Ectodermal cell (in vitro differentiated cells): ENCODE data around the gene SHISA2.

ENCODE experiments used
- H3K27ac ChIP-seq: 2 replicates; pipeline ENCODE4 v1.7.0; 2013; ENCODE audit warnings: mild to moderate bottlenecking, low read depth, low read length; ENCODE audit not compliant: insufficient read depth, poor library complexity, severe bottlenecking
- H3K27me3 ChIP-seq: 2 replicates; pipeline ENCODE4 v1.7.0; 2013; ENCODE audit warnings: mild to moderate bottlenecking, low read length; ENCODE audit not compliant: insufficient read depth, control insufficient read depth, poor library complexity, severe bottlenecking
- H3K36me3 ChIP-seq: one replicate; pipeline ENCODE4 v1.7.0; 2013; ENCODE audit warnings: low read length; ENCODE audit not compliant: control insufficient read depth, insufficient read depth
- H3K4me1 ChIP-seq: one replicate; pipeline ENCODE4 v1.7.0; 2013; ENCODE audit warnings: low read length; ENCODE audit not compliant: control insufficient read depth, insufficient read depth
- H3K4me3 ChIP-seq: 2 replicates; pipeline ENCODE4 v1.7.0; 2013; ENCODE audit warnings: low read depth, low read length, control low read depth; ENCODE audit not compliant: insufficient read depth
- H3K9me3 ChIP-seq: 2 replicates; pipeline ENCODE4 v1.7.0; 2013; ENCODE audit warnings: mild to moderate bottlenecking, low read length, moderate library complexity; ENCODE audit not compliant: control insufficient read depth
- WGBS, 2 experiments: methylation state at CpG; one replicate each; pipeline ENCODE4 v1.1.7; 2013; ENCODE audit warnings: missing lambda C conversion rate in 2 of 2; 5-methylcytosine and 5-hydroxymethylcytosine counted together

The SHISA2 gene

DNA sequence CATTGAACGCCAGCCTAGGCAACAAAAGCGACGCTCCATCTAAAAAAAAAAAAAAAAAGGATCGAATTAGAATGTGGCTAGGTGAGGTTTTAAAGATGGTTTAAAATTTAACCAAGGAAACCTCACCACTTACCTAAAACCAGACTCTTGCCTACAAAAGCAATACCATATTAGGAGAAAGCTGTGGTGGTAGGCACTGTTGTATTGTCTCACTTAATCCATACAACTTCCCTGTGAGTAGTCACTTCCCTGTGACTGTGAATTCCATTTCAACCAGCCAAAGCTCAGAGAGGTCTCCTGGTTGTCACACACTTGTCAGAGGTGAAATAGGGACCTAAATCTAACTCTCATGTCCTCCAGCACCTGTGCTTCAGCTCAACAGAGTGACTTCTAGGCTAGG is 15.4 kb downstream of the SHISA2 start:
- no peaks in the 10 kb centered on the region for H3K4me1 ChIP-seq
- no peaks in the 10 kb centered on the region for H3K9me3 ChIP-seq
- no peaks in the 10 kb centered on the region for H3K36me3 ChIP-seq
- WGBS, 2 experiments: 76 to 82% methylated on average over 3 of the region's 4 CpGs
- H3K4me3 ChIP-seq: no peak overlapping the region
- H3K27me3 ChIP-seq: no peaks in the 10 kb centered on the region
- H3K27ac ChIP-seq: no peak overlapping the region

DNA sequence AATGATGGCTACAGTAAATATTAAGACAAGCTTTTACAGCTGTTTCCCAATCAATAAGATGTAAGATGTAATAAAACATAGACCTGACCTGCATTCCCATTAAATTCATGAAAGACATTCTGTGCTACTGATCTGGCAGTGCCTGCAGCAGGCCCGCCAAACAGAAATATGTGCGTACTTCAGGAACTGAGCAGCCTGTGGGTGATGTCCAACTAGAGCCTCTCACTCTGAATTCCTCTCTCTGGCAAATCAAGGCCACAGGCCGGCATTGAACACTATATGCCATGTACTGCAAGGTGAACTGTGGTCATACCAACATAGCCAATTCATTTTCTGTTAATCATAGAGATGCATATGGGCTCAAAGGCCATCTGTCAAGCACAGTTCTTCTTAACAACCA is 17.8 kb downstream of the SHISA2 start:
- no peaks in the 10 kb centered on the region for H3K4me1 ChIP-seq
- no peaks in the 10 kb centered on the region for H3K9me3 ChIP-seq
- H3K36me3 ChIP-seq: no peaks in the 10 kb centered on the region
- H3K4me3 ChIP-seq: no peak overlapping the region
- no peak overlapping the region for H3K27ac ChIP-seq
- WGBS, 2 experiments: 94% methylated on average over 3 of the region's 3 CpGs
- H3K27me3 ChIP-seq: no peaks in the 10 kb centered on the region

DNA sequence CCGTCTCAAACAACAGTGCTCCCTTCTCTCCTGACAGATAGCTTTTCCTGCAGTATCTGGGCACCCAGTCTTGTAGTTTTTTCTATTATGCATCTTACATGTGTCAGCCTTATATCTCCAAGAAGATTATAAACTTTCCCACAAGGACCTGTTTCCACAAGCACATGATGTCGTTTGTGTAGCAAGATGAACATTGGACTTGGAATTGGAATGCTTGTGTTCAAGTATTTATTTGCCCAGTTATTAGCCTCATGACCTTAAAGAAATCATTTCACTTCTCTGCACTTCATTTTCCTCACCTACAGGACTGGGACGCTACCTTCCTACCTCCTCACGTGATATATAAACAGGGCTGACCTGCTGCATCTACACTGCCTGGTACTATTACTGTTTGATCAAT is 21.5 kb downstream of the SHISA2 start:
- no peaks in the 10 kb centered on the region for H3K36me3 ChIP-seq
- 92 to 95% methylated on average over 3 to 4 of the region's 4 CpGs for WGBS, 2 experiments
- no peak overlapping the region for H3K4me3 ChIP-seq
- no peak overlapping the region for H3K27ac ChIP-seq
- H3K9me3 ChIP-seq: no peaks in the 10 kb centered on the region
- H3K4me1 ChIP-seq: peaks cover 8% of the 10 kb centered on the region
- H3K27me3 ChIP-seq: no peaks in the 10 kb centered on the region

DNA sequence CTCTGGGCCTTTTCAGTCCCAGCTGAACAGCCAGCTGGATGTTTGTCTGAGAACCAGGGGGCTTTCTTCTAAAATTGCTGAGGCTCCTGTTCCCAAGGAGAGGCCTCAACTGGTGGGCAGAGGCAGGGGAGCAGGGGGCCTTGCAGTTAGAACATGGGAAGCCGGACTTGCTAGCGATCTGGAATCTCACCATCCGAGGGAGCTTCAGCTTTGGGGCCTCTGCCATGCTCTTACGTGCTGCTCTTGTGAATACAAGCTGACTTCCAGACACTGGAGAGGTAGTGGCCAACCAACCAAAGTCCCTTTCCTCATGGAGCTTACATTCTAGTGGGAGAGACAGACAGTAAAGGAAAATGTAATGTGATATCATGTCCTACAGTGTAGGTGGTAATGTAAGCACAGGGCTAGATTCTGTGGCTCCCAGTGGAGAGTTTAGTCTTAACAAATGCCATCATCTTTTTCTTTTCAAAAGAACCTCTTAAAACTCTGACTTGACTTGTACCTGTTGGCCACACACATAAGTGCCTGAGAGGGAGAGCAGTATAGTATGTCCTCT is 22.2 kb downstream of the SHISA2 start:
- H3K27me3 ChIP-seq: no peaks in the 10 kb centered on the region
- no peaks in the 10 kb centered on the region for H3K9me3 ChIP-seq
- H3K36me3 ChIP-seq: no peaks in the 10 kb centered on the region
- H3K27ac ChIP-seq: no peak overlapping the region
- peaks cover 11% of the 10 kb centered on the region for H3K4me1 ChIP-seq
- H3K4me3 ChIP-seq: no peak overlapping the region
- WGBS, 2 experiments: 91 to 96% methylated on average over 4 of the region's 4 CpGs

DNA sequence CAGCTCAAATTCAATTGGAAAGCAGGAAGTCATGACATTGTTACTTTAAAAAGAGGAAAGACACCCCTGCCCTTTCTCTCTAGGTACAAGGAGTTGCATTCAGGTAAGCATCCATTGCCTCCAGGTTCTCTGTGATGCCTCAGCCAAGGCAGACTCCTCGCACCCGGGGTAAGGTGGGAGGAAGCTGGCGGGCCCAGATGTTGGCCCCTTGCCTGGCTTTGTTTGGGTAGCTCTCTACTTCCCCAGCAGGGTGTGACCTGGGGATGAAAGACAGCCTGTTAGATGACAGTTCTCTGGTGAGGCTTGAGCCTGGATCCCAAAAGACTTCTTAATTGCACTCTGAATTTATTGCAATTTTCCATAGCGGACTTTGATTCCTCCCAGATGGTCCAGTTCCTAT is 25.6 kb downstream of the SHISA2 start:
- 89 to 91% methylated on average over 4 of the region's 4 CpGs for WGBS, 2 experiments
- Histone ChIP-seq H3K36me3 (no peaks in the 10 kb centered on the region), H3K4me3 (no peak overlapping the region), H3K9me3 (no peaks in the 10 kb centered on the region), H3K27me3 (no peaks in the 10 kb centered on the region), H3K4me1 (peaks cover 11% of the 10 kb centered on the region), H3K27ac (no peak overlapping the region)

DNA sequence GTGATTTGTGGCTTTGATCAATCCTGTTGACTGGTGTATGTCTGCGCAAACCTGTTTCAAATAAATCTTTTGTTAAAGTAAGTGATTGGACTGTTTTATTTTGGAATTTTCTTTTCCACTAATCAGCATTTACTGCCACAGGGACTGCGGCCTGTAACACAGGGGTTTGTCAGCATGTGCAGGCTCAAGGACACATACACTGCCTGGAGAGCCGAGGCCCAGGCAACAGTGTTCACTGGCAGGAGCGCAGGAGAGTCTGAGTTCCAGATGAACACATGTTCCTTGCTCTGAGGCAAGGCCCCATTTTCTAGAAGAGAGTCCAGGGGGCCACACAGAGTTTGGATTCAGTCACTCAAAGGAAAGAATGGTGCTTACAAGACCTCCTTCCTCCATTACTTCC is 26.0 kb downstream of the SHISA2 start:
- no peak overlapping the region for H3K27ac ChIP-seq
- WGBS, 2 experiments: 94 to 97% methylated on average over 4 of the region's 4 CpGs

DNA sequence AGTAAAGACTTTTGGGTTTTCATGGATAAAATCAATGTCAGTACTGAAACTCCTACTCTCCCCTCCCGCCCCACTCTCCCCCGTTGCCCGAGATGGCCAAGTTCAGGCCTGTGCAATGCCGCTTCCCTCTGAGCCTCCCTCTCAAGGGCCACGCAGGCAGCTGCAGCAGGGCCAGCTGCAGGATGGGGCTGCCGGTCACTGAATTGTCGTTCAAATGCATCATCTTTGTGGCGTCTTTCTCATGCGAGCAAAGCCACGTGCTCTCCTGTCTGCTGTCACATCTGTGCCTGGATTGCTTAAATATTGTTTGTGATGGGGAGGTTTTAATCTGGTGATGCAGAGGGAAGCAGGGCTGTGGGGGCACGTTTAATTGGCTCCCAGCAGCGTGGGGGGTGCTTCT is 26.6 kb downstream of the SHISA2 start:
- Histone ChIP-seq H3K9me3 (no peaks in the 10 kb centered on the region), H3K27me3 (no peaks in the 10 kb centered on the region), H3K4me1 (peaks cover 11% of the 10 kb centered on the region), H3K27ac (no peak overlapping the region), H3K36me3 (no peaks in the 10 kb centered on the region), H3K4me3 (no peak overlapping the region)
- WGBS, 2 experiments: 54 to 59% methylated on average over 12 of the region's 12 CpGs

More for the DNA sequence above, 26.0 kb downstream of the SHISA2 start:
- Histone ChIP-seq H3K4me1 (peaks cover 11% of the 10 kb centered on the region), H3K27me3 (no peaks in the 10 kb centered on the region), H3K9me3 (no peaks in the 10 kb centered on the region), H3K36me3 (no peaks in the 10 kb centered on the region), H3K4me3 (no peak overlapping the region)

DNA sequence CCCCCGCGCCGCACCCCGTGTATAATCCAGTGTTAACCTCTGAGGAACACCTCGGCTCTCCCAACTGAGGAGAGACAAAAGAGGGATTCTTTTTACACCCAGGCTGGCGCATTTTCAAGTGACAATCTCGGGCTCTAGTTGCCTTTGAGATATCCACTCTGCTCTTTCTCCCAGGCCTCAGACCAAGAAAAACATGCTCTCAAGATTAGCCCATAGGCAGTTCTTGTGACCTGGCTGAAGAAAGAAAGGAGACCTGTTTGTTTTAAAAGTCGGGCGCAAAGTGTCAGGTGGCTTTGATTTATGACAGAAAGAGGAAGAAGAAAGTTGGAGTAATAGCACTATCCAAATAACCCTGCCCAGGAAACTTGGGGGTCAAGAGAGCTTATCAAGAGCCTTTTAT is 27.3 kb downstream of the SHISA2 start:
- Histone ChIP-seq H3K4me3 (no peak overlapping the region), H3K27ac (no peak overlapping the region), H3K9me3 (no peaks in the 10 kb centered on the region), H3K4me1 (peaks cover 11% of the 10 kb centered on the region), H3K27me3 (no peaks in the 10 kb centered on the region), H3K36me3 (no peaks in the 10 kb centered on the region)
- WGBS, 2 experiments: 82 to 87% methylated on average over 9 of the region's 9 CpGs

DNA sequence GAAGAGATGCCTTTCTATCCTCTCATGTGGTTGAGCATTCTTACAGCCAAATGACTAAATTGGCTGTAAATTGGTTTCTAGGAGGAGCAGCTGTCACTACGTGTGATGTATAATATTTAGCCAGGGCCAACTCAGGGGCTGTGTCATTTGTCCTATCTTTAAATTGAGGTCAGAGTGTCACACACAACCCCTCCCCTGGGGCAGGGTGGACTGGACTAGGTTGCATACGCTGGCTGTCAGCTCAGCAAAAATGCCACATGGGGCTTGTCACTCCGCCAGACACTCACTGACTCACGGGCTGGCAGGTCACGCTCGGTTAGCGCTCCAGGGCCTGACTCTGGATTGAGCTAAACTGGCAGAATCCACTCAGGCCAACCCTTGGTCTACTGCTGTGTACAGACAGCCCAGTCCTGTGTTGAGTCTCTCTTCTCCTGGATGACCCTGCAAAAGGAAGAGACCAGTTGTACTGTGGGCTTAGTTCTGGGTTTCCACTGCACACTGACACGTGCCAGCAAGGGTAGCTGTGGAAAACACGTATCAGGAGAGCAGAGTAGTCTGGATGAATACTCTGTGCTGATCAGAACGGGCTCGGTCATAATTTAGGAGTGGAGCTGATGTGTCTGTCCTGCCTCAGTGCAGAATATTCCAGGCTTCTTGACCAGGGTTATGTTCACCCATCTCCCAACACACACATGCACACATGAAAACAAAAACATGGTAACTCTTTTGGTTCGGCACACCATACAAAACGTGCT is 29.1 kb downstream of the SHISA2 start:
- H3K4me1 ChIP-seq: peaks cover 11% of the 10 kb centered on the region
- no peak overlapping the region for H3K27ac ChIP-seq
- 90 to 92% methylated on average over 13 of the region's 13 CpGs for WGBS, 2 experiments
- H3K9me3 ChIP-seq: no peaks in the 10 kb centered on the region
- H3K4me3 ChIP-seq: no peak overlapping the region
- H3K36me3 ChIP-seq: no peaks in the 10 kb centered on the region
- H3K27me3 ChIP-seq: no peaks in the 10 kb centered on the region

DNA sequence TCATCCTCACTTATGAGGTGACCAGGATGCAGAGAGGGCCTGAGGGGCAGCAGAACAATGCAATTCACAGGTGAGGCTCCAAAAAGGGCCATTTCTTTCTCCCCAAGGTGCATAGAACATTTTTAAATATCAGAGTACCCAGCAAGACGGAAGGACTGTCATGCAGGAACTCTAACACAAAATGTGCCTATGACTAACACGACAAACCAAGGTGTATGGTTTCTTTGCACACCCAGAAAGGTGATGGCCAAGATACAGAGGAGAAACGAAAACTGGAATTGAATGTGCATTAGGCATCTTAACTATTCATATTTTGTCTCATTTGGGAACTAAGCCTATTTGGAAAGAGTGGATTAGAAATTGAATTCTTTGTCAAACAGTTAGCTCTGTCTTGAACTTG is 29.9 kb downstream of the SHISA2 start:
- H3K4me1 ChIP-seq: peaks cover 11% of the 10 kb centered on the region
- no peak overlapping the region for H3K27ac ChIP-seq
- H3K9me3 ChIP-seq: no peaks in the 10 kb centered on the region
- WGBS, 2 experiments: 88 to 89% methylated on average over 3 of the region's 3 CpGs
- no peak overlapping the region for H3K4me3 ChIP-seq
- no peaks in the 10 kb centered on the region for H3K27me3 ChIP-seq
- no peaks in the 10 kb centered on the region for H3K36me3 ChIP-seq
